CD4-positive, alpha-beta T cell (primary cell): ENCODE measurements around the gene YES1. TPM values are rescaled to one million over a fixed set of nuclear protein-coding genes. Genes with fewer than 3 reads are reported as not detected.
A peak's percentile ranks its signal among the peaks of the same experiment; 100 is the strongest.

Experiments
- ATAC-seq: fragments of 200-7000 bp; cut with Tn5 transposase; one replicate; pipeline ENCODE4 v1.10.0; 2022; ENCODE audit warnings: mild to moderate bottlenecking; ENCODE audit not compliant: poor library complexity
- CTCF ChIA-PET: fragments of 350-600 bp; sonication (Branson Sonifier 250); formaldehyde crosslinking; loops from one replicate; lab custom pipeline; 2021; ENCODE audit warnings: antibody characterized with exemption, inconsistent platforms; lab: Charles Lee
- POLR2A ChIA-PET: fragments of 350-600 bp; sonication (Branson Sonifier 250); formaldehyde crosslinking; loops from one replicate; lab custom pipeline; 2021; ENCODE audit warnings: antibody characterized with exemption, inconsistent platforms; lab: Charles Lee
- DNase-seq, 14 experiments: peaks; one replicate each; pipeline ENCODE4 v3.0.0-alpha.2; 2013 to 2020; ENCODE audit warnings: mixed read lengths in 2 of 14
- H3K27ac ChIP-seq, 2 donors: one replicate each; pipeline versions ENCODE4 v1.5.1 to v1.7.0; 2013; ENCODE audit warnings: low read length in 2 of 2, low read depth in 1 of 2, mild to moderate bottlenecking in 1 of 2
- H3K27me3 ChIP-seq, 2 experiments: 1 replicate in 1 of 2; 2 replicates in 1 of 2; pipeline versions ENCODE4 v1.6.1 to v1.7.0; 2013; ENCODE audit warnings: low read length in 2 of 2, control low read depth in 1 of 2, mild to moderate bottlenecking in 1 of 2, moderate library complexity in 1 of 2; ENCODE audit not compliant: insufficient read depth in 2 of 2, control insufficient read depth in 1 of 2
- H3K36me3 ChIP-seq: one replicate; pipeline ENCODE4 v1.6.1; 2013; ENCODE audit warnings: low read length, control low read depth; ENCODE audit not compliant: insufficient read depth
- H3K4me1 ChIP-seq: one replicate; pipeline ENCODE4 v1.6.1; 2013; ENCODE audit warnings: low read length, control low read depth; ENCODE audit not compliant: insufficient read depth
- H3K4me3 ChIP-seq: one replicate; pipeline ENCODE4 v1.5.1; 2013; ENCODE audit warnings: mild to moderate bottlenecking, low read length, moderate library complexity
- H3K9me3 ChIP-seq, 2 experiments: 1 replicate in 1 of 2; 2 replicates in 1 of 2; pipeline versions ENCODE4 v1.6.1 to v1.7.0; 2013; ENCODE audit warnings: low read length in 2 of 2, mild to moderate bottlenecking in 2 of 2, control low read depth in 1 of 2, moderate library complexity in 1 of 2; ENCODE audit not compliant: control insufficient read depth in 1 of 2, insufficient read depth in 1 of 2
- H3K27ac Mint-ChIP-seq: one replicate; pipeline ENCODE4 v1.8.0; 2020; ENCODE audit warnings: mixed read lengths
- H3K27me3 Mint-ChIP-seq: one replicate; pipeline ENCODE4 v1.8.0; 2021; ENCODE audit warnings: mixed read lengths
- H3K36me3 Mint-ChIP-seq: one replicate; pipeline ENCODE4 v1.8.0; 2021; ENCODE audit warnings: low read depth, mixed read lengths
- H3K4me1 Mint-ChIP-seq: one replicate; pipeline ENCODE4 v1.8.0; 2021; ENCODE audit warnings: low read depth, mixed read lengths
- H3K4me3 Mint-ChIP-seq: one replicate; pipeline ENCODE4 v1.8.0; 2020; ENCODE audit warnings: mild to moderate bottlenecking, mixed read lengths
- H3K9me3 Mint-ChIP-seq: one replicate; pipeline ENCODE4 v1.8.0; 2020; ENCODE audit warnings: mixed read lengths
- CTCF ChIP-seq: fragments of 200-600 bp; IDR thresholded peaks from one replicate; pipeline ENCODE4 v1.8.0; 2022; ENCODE audit warnings: antibody characterized with exemption, mild to moderate bottlenecking
- intact Hi-C, 2 experiments: fragments of 100-400 bp; cut with DNase I in 1 of 2; cut with micrococcal nuclease in 1 of 2; formaldehyde crosslinking; loops; one replicate each; pipeline versions ENCODE4 v1.15.1 to v1.9.0; 2023 to 2025; cut with DNase I, micrococcal nuclease
- total RNA-seq, 174 experiments: library from RNA in 2 of 174; stranded (reverse) in 2 of 174; gene quantifications; one replicate each; pipeline ENCODE4 v1.2.3 and lab custom pipeline; 2021 to 2026

Gene YES1
- total RNA-seq, 2 experiments from 2014 or later, result 17.6 to 19.8 TPM

DNA sequence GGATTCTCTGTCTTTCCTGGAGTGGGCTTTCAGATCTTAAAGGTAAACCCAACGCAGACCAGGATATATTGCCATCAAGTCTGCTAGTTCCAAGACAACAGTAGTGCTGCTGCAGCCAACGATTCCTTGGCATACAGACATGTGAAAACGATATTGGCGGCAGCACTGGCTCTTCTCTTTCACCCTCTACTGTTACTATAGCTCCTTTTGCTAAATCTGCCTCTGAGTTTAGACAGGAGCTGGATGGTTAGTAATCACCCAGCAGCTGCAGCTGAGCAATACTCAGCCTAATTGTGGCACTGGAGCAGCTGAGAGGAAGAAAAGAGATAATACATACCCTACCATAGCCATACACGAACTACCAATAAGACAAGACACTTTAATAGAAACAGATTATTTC lies 4.0 kb downstream of the YES1 start:
- no peaks in the 10 kb centered on the region for H3K9me3 Mint-ChIP-seq
- intact Hi-C loops, result loop anchor here in 1 of 2 experiments (5.0 kb wide), 1 partner anchor 46 kb away; no protein-coding TSS in a partner anchor

GRCh38 chr18:805755-806110 lies 6.3 kb downstream of the YES1 start:
- no peak for ATAC-seq
- CTCF ChIA-PET, result no interaction called here
- H3K27ac ChIP-seq, result no peak overlapping the region

More for the DNA sequence above, 4.0 kb downstream of the YES1 start:
- Histone ChIP-seq H3K27me3 (no peaks in the 10 kb centered on the region), H3K36me3 (no peaks in the 10 kb centered on the region), H3K27ac (no peak overlapping the region), H3K4me1 (peaks cover 24% of the 10 kb centered on the region), H3K4me3 (no peak overlapping the region), H3K9me3 (peaks cover 0 to 3% of the 10 kb centered on the region in 2 experiments)
- no peak for DNase-seq
- ChIA-PET POLR2A (interaction anchor here (0.9 to 1.1 kb wide), 2 partner anchors 22 to 31 kb away, joined by 3 to 4 read pairs; no protein-coding TSS in a partner anchor), CTCF (interaction anchor here (1.2 to 1.9 kb wide), 3 partner anchors 22 to 56 kb away, joined by 3 to 7 read pairs (median 7); no protein-coding TSS in a partner anchor)
- H3K4me1 Mint-ChIP-seq, result peaks cover 77% of the 10 kb centered on the region
- no peak for ATAC-seq
- peak overlapping the region; percentile 62 for H3K27ac Mint-ChIP-seq
- peak overlapping the region; percentile 65 for H3K4me3 Mint-ChIP-seq
- H3K36me3 Mint-ChIP-seq, result peaks cover 9% of the 10 kb centered on the region
- no peak for TF ChIP-seq CTCF
- no peaks in the 10 kb centered on the region for H3K27me3 Mint-ChIP-seq

GRCh38 chr18:805008-805754 lies 6.9 kb downstream of the YES1 start:
- Mint-ChIP-seq H3K4me1 (peaks cover 77% of the 10 kb centered on the region), H3K27me3 (no peaks in the 10 kb centered on the region), H3K9me3 (no peaks in the 10 kb centered on the region), H3K36me3 (no peaks in the 10 kb centered on the region), H3K4me3 (peak overlapping the region; percentile 75), H3K27ac (peak overlapping the region; percentile 25)
- DNase-seq, result peak in 1 of 14 experiments; percentile 22
- Histone ChIP-seq H3K4me3 (no peak overlapping the region), H3K27ac (no peak overlapping the region), H3K9me3 (peaks cover 0 to 3% of the 10 kb centered on the region in 2 experiments), H3K27me3 (no peaks in the 10 kb centered on the region), H3K36me3 (no peaks in the 10 kb centered on the region), H3K4me1 (peaks cover 10% of the 10 kb centered on the region)
- peak; percentile 46 for ATAC-seq
- intact Hi-C loops, result loop anchor here in 1 of 2 experiments (5.0 kb wide), 1 partner anchor 43 kb away; no protein-coding TSS in a partner anchor
- TF ChIP-seq CTCF, result no peak
- ChIA-PET POLR2A (interaction anchor here (0.6 to 2.1 kb wide), 5 partner anchors 8 to 36 kb away, joined by 3 to 13 read pairs (median 4); no protein-coding TSS in a partner anchor), CTCF (no interaction called here)

More at GRCh38 chr18:805755-806110, 6.3 kb downstream of the YES1 start:
- Histone ChIP-seq H3K27me3 (no peaks in the 10 kb centered on the region), H3K9me3 (peaks cover 0 to 3% of the 10 kb centered on the region in 2 experiments), H3K36me3 (no peaks in the 10 kb centered on the region), H3K4me3 (no peak overlapping the region), H3K4me1 (peaks cover 10% of the 10 kb centered on the region)
- no peak for TF ChIP-seq CTCF
- no peak for DNase-seq
- POLR2A ChIA-PET, result interaction anchor here (1.0 kb wide), 1 partner anchor 25 kb away, joined by 4 read pairs; no protein-coding TSS in a partner anchor
- no peaks in the 10 kb centered on the region for H3K27me3 Mint-ChIP-seq
- intact Hi-C loops, result loop anchor here in 1 of 2 experiments (5.0 kb wide), 1 partner anchor 43 kb away; no protein-coding TSS in a partner anchor
- H3K4me3 Mint-ChIP-seq, result peak overlapping the region; percentile 75
- peak overlapping the region; percentile 25 for H3K27ac Mint-ChIP-seq
- H3K4me1 Mint-ChIP-seq, result peaks cover 78% of the 10 kb centered on the region
- no peaks in the 10 kb centered on the region for H3K36me3 Mint-ChIP-seq
- no peaks in the 10 kb centered on the region for H3K9me3 Mint-ChIP-seq
